CD4-positive, alpha-beta T cell treated with Interleukin-4 for 4 hours (primary cell): Measurements from ENCODE around the gene UTS2R.
"Not testable (repeated sequence)": the region's sequence is repeated elsewhere in the genome, so short reads cannot be mapped to it uniquely, and the experiment has no call there.

Source experiments
- DNase-seq: peaks from one replicate; pipeline ENCODE4 v3.0.0-alpha.2; 2020

Gene UTS2R

DNA sequence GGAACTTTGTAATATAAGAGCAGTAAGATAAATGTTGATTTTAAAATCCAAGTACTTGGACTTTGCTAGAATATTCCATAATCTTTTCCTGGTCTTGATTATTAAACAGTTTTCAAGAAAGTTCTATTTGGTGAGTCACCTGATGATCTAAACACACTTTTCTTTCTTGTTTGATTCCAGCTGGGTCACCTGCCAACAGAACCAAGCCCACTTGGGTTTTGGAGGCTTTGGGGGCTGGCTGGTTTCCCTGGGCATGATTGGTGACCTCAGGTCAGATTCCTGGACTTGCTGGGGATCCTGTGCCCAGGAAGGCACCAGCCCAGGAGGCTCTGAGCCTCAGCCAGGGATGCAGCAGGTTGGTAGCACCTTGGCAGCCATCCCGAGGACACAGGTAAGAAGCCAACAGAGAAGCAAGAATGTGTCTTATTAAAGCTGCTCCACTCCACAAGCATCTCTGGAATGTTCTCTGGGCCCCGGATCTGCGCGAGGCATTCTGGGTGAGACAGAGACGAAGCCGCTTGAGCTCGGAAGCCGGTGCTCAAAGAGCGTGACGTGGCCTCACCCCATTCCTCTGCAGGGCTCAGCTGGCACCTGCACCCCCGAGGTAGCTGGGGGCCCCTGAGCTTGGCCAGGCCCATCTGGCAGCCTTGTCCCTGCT, 15.7 kb upstream of the UTS2R start:
- no peak for DNase-seq

DNA sequence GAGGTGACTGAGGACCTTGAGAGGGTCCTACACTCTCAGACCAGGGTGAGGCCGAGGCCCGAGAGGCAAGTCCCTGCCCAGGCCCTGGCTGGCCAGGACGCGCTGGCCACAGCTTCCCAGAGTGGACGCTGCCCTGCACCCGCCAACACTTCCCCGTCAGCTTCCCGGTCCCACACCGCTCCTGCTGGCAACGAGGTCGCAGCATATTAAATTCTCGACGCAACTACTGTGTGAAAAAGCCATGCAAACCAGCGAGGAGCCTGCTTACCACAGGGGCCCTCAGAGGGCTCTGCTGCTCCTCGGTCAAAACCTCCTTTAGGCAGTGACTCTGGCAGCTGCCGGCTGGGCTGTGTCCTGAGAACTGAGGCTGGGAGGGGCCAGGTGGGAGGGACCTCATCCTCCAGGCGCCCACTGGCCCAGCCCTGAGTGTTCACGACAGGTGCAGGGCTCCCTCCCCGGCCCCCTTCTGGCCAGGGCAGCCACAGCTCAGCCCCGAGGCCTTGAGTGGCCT, 14.7 kb upstream of the UTS2R start:
- no peak for DNase-seq

DNA sequence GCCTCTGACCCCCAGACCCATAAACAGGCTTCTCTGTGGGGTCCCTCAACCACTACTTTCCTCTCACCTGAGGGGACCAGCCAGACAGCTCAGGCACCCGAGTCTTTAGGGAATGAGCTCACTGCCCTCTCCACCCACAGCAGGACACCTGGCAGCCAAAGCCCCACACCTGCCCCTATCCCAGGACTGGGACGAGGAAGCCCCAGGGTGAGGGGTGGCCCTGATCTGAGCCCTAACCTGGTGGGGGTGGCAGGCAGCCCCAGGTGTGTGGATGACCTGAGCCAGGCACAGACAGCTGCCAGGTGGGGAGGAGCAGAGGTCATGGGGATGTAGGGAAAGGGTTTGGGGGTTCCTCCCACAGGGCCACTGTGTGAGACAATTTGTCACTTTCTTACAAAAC, 14.2 kb upstream of the UTS2R start:
- no peak for DNase-seq

DNA sequence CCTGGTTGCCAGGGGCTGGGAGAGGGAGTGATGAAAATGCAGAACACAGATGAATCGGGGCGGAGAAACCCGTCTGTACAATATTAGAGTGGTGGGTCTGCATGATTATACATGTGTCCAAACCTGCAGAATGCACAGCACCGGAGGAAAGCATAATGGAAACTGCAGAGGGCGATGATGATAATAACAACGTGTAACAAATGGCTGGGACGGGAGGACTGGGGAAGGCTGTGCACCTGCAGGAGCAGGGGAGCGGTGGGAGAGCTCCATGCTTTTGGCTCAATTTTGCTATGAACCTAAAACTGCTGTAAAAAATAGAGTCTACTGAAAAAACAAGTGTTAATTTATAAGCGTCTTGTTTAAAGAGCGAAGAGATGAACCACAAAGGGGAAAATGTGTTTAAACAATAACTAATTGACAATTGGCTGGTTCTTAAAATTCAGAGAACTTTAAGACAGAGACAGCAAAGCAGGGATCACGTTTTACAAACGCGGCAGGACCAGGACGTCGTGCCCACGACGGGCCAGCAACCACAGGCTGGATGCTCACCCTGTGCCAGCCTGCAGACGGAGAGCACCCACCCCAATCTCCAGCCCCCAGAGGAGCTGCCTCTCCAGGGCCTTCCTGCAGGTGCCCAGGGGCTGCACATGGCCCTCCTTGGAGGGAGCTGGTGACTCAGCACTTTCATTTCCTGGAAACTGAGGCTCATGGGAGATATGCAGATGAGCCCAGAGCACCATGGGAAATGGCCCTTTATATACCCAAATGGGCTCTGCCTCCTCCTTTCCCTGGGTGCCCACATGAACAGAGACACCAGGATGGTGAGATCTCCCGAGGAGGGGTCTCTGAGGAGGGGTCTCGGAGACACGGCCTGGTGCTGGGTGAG, 12.9 kb upstream of the UTS2R start, which contains the start of gene TEX19:
TEX19 (plus strand) TSS at position 783 of the 886 bp plus-strand sequence. CDS start 2,904 bp downstream, outside the sequence.
- no peak for DNase-seq

DNA sequence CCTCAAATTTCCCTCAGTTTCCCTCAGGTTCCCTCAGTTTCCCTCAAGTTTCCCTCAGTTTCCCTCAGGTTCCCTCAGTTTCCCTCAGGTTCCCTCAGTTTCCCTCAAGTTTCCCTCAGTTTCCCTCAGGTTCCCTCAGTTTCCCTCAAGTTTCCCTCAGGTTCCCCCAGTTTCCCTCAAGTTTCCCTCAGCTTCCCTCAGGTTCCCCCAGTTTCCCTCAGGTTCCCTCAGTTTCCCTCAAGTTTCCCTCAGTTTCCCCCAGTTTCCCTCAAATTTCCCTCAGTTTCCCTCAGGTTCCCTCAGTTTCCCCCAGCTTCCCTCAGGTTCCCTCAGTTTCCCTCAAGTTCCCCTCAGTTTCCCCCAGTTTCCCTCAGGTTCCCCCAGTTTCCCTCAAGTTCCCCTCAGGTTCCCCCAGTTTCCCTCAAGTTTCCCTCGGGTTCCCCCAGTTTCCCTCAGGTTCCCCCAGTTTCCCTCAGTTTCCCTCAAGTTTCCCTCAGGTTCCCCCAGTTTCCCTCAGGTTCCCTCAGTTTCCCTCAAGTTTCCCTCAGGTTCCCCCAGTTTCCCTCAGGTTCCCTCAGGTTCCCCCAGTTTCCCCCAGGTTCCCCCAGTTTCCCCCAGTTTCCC, 12.0 kb upstream of the UTS2R start:
- not testable (repeated sequence) for DNase-seq

DNA sequence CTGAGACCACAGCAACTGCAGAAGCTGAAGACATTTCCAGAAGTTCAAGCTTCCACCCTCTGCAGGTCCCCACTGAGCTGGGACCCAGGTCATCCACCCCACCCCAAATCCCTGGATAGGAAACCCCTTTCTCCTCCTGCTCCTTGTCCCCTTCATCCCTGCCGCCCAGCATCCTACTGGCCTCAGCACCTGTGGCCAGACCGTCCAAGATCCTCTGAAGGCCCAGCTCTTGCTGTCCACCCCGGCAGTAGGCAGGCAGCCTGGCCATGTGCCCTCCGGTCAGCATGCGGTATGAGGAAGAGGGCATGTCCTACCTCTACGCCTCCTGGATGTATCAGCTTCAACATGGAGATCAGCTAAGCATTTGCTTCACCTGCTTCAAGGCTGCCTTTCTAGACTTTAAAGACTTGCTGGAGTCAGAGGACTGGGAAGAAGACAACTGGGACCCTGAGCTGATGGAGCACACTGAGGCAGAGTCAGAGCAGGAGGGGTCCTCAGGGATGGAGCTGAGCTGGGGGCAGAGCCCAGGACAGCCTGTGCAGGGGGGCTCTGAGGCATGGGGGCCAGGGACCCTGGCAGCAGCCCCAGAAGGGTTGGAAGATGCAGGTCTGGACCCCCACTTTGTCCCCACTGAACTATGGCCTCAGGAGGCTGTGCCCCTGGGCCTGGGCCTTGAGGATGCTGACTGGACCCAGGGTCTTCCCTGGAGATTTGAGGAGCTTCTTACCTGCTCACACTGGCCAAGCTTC, 9.5 kb upstream of the UTS2R start:
- no peak for DNase-seq

DNA sequence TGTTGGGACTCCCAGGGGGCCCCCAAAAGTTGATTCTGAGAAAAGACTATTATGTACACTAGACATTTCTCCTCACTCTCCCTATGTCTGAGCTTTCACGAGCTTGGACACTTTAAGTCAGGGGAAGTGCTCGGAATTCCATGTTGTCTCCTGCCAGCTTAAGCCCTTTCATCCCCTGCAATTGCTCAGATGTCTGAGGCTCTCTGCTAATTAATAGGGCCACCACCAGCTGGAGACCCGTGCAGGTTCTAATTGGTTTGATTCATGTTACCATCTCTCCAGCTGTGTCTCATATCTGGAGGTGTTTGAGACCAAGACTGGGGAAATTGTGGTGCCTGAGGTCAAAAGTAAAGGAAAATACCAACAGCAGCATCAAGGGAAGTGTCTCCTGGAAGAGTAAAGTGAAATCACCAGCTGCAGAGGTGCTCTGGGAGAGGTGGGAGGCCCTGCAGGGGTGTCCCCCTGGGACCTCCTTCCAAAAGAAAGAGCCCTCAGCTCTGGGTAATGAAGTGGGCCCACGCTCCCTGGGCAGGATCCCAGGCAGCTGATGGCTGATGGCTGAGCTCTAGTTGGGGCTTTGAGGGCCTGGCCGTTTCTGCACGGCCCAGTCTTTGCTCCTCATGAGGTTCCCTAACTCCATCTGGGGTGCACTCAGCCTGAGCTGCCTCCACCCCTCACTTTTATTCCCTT, 5.8 kb upstream of the UTS2R start:
- no peak for DNase-seq

DNA sequence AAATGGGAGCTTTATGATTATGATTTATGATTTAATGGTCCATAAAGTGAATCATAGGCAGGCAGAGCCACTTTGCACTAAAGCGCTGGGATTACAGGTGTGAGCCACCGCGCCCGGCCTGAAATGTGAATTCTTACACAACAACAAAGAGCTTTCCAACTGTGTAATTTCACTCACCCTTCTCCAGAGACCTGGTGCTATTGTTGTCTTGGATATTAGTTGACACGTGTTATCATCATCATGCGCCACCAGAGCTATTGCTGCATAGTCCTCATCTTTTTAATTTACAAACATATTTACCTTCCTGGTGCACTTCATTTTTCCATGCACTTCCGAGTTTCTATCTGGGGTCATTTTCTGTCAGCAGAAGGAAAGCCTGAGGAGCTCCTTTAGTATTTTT, 4.8 kb upstream of the UTS2R start:
- no peak for DNase-seq

DNA sequence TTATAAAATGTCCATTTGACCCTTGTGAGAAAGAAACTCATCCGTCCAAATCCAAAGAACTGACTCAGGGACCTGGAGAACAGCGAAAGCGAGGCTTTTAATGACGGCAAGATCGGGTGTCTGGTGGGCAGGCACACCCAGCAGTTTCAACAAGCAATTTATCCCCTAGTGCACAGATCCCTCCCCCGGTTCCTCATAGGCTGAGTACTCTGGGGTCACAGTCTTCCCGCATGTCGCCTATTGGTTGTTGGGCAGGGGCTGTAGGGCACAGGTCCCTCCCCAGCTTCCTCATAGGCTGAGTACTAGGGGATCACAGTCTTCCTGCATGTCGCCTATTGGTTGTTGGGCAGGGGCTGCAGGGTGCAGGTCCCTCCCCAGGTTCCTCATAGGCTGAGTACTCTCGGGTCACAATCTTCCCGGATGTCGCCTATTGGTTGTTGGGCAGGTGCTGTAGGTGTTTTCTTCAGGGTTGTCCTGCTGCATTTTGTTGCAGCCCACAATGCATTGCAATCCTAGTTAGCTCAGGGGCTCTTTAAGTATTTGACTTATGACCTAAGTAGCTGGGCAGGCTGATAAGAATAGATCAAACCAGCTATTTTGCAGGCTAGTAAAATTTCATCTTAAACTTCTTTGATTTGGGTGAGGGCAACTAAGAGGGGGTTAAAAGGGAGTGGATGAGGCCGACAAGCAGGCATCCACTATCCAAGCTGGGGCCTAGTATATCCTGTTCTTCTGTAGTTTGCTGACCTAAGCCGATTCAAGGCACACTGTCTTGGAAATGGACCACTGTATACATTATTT, 3.6 kb upstream of the UTS2R start:
- DNase-seq, result no peak

DNA sequence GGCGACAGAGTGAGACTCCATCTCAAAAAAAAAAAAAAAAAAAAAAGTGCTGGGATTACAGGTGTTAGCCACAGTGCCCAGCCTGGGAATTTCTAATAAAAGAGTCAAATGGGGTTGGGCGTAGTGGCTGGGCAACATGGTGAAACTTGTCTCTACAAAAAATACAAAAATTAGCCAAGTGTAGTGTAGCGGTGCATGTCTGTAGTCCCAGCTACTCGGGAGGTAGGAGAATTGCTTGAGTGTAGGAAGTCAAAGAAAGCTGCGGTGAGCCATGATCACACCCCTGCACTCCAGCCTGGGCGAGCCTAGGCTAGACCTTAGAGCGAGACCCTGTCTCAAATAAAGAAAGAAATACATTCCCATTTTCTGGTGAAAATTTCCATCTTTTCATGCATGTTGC, 2.4 kb upstream of the UTS2R start:
- DNase-seq, result no peak

DNA sequence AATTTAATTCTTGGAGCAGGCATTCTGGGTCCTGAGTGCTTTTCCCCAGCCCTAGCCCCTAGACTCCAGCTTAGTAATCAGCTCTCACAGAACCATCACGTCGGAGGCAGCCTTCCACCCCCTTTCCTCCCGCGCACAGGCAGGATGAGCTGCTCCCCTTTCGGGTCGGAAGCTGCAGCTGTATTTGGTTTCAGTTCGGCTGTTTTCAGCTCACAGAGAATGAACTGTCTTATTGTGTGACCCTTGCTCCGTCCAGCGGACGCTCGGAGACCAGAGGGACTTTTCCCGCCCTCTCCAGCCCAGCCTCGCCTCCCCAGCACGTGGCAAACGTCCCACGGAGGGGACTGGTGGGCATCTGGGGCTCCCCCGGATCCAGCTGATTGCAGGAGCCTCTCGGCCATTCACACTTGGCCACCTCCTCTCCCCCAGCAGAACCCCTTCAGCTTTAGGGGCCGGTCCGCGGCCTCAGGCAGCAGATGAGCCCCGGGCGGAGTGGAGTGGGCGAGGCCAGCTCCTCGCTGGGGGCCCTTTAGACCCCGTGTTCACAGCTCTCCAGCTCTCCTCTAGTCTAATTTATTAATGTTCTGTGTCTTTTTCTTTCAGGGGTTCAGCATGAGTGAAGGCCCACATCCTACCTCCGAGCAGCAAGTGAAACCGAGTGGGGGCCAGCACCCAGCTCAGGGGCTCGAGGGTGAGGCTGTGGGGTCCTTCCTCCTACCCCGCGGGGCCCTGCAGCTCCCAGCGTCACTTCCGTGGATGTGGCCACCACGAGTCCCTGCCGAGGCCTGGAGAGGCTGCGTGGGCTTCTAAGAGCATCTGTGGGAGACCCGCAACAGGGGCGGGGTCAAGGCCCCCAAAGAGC, 863 bp upstream of the UTS2R start:
- DNase-seq, result no peak

DNA sequence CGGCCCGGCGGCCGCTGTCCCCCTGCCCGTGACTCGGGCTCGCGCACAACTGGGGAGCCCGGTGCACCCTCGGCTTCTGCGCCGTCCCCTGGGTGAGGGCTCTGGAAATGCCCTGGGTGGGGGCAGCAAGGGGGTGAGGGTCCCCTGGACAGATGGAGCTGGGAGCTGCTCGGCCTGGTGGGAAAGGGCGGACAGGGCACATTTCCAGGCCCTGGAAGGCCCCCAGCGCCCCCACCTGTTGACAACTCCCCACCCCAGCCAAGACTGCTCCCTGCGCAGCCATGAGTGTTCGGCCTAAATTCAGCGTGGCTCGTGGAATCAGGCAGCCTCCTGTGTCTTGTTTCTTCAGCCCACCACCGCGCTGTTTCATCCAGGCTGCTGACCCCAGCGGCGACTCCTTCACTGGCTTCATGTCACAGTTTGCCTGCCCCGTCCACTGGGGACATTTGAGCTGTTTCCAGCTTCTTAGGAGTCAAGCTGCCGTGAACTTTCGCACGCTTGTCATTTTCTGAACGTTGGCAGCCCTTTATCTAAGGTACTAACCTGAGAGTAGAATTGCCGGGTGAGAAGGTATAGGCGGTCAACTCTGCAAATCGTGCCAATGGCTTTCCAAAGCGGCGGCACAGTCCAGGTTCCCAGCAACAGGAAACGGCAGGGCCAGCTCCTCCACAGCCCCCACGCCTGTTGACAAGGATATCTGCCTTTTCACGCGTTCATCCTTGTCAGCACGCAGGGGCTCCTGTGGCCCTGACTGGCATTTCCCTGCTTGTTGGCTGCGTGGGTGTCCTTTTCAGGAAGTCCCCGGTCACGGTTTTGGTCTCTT, 895 bp downstream of the UTS2R start:
- DNase-seq, result no peak

DNA sequence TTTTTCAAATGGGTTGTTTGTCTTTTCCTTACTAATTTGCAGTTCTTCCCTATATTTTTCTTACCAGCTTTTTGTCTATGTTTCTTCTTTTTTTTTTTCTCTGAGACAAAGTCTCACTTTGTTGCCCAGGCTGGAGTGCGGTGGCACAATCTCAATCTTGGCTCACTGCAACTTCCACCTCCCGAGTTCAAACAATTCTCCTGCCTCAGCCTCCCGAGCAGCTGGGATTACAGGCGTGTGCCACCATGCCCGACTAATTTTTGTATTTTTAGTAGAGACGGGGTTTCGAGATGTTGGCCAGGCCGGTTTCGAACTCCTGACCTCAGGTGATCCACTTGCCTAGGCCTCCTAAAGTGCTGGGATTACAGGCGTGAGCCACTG, 1.5 kb downstream of the UTS2R start:
- DNase-seq, result not testable (repeated sequence)

DNA sequence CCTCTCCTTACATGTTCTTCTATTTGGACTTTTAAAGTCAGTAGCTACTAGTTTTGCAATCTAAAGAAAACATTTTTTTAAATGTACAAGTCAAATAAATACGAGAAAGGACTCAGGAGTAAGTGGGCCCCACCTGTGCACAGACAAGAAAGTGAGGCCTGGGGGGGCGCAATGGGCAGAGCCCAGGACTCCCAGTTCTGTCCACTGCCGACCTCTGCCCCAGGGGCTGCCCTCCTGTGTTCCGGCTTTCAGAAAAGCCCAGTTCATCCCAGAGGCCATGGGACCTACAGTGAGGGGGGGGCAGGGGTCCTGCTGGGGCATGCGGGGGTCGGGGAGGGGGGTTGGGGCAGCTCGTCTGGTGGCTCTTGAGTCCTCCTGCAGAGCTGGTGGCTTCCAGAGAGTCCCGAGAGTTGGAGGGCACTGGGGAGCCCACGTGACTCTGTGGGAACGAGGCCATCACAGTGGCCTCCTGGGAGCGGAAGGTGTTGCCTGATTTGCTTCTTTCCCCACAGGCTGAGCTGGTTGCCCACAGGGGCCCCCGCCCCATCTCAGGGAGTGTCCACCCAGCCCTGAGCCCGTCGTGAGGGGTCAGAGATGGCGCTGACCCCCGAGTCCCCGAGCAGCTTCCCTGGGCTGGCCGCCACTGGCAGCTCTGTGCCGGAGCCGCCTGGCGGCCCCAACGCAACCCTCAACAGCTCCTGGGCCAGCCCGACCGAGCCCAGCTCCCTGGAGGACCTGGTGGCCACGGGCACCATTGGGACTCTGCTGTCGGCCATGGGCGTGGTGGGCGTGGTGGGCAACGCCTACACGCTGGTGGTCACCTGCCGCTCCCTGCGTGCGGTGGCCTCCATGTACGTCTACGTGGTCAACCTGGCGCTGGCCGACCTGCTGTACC, 2.4 kb downstream of the UTS2R start:
- DNase-seq, result no peak

DNA sequence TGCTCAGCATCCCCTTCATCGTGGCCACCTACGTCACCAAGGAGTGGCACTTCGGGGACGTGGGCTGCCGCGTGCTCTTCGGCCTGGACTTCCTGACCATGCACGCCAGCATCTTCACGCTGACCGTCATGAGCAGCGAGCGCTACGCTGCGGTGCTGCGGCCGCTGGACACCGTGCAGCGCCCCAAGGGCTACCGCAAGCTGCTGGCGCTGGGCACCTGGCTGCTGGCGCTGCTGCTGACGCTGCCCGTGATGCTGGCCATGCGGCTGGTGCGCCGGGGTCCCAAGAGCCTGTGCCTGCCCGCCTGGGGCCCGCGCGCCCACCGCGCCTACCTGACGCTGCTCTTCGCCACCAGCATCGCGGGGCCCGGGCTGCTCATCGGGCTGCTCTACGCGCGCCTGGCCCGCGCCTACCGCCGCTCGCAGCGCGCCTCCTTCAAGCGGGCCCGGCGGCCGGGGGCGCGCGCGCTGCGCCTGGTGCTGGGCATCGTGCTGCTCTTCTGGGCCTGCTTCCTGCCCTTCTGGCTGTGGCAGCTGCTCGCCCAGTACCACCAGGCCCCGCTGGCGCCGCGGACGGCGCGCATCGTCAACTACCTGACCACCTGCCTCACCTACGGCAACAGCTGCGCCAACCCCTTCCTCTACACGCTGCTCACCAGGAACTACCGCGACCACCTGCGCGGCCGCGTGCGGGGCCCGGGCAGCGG, 3.2 kb downstream of the UTS2R start:
- DNase-seq, result no peak

DNA sequence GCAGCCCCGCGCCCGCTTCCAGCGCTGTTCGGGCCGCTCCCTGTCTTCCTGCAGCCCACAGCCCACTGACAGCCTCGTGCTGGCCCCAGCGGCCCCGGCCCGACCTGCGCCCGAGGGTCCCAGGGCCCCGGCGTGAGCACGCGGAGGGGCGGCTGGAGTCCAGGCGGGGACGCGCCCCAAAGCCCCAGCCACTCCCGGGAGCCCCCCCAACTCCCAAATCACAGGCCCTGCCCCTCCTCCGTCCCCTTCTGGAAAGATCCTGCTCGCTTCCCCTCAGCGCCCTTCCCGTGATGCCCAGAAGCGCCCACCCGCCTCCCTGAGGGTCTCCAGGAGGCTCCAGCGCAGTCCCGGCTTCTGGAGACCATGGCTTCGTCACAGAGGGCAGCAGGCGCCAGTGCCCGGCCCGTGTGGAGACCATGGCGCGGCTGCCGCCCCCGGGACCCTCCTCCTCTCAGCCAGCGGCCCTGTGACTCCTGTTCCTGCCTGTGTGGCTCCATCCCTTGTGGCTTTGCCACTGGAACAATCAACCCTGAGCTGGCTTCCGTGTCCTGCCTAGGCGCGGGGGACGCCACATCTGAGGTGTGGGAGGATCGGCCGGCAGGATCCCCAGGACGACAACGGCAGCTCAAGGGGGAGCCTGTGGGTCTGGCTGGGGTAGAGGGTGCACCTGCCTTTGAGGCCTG, 3.9 kb downstream of the UTS2R start:
- no peak for DNase-seq
